Osteocyte (in vitro differentiated cells): ENCODE data around the gene MYO1D. TPM values are rescaled to one million over a fixed set of nuclear protein-coding genes. Genes with fewer than 3 reads are reported as not detected.

Experiments used
- DNase-seq: peaks from one replicate; pipeline ENCODE4 v3.0.0; 2021; ENCODE audit warnings: mixed read lengths; ENCODE audit not compliant: unreplicated experiment; ENCODE audit errors: extremely low spot score
- H3K27ac Mint-ChIP-seq: one replicate; pipeline ENCODE4 v1.8.0; 2021; ENCODE audit warnings: mild to moderate bottlenecking, mixed read lengths; ENCODE audit not compliant: unreplicated experiment
- H3K27me3 Mint-ChIP-seq: one replicate; pipeline ENCODE4 v1.8.0; 2021; ENCODE audit warnings: mixed read lengths; ENCODE audit not compliant: unreplicated experiment
- H3K36me3 Mint-ChIP-seq: one replicate; pipeline ENCODE4 v1.8.0; 2021; ENCODE audit warnings: mixed read lengths; ENCODE audit not compliant: unreplicated experiment
- H3K4me1 Mint-ChIP-seq: one replicate; pipeline ENCODE4 v1.8.0; 2021; ENCODE audit warnings: mixed read lengths; ENCODE audit not compliant: unreplicated experiment
- H3K4me3 Mint-ChIP-seq: one replicate; pipeline ENCODE4 v1.8.0; 2021; ENCODE audit warnings: mild to moderate bottlenecking, moderate library complexity, mixed read lengths; ENCODE audit not compliant: unreplicated experiment
- H3K9me3 Mint-ChIP-seq: one replicate; pipeline ENCODE4 v1.8.0; 2021; ENCODE audit warnings: mixed read lengths; ENCODE audit not compliant: unreplicated experiment
- CTCF ChIP-seq: fragments of 200-600 bp; sonication (generic); IDR thresholded peaks from 2 replicates; pipeline ENCODE4 v1.5.0; 2021; ENCODE audit warnings: antibody characterized with exemption, mild to moderate bottlenecking, moderate library complexity
- total RNA-seq: library from RNA; stranded (reverse); gene quantifications from 2 replicates; pipeline ENCODE4 v1.2.1, GENCODE V29; 2021

MYO1D gene
- total RNA-seq, 1 donor from 2014 or later, result 19.1 TPM

DNA sequence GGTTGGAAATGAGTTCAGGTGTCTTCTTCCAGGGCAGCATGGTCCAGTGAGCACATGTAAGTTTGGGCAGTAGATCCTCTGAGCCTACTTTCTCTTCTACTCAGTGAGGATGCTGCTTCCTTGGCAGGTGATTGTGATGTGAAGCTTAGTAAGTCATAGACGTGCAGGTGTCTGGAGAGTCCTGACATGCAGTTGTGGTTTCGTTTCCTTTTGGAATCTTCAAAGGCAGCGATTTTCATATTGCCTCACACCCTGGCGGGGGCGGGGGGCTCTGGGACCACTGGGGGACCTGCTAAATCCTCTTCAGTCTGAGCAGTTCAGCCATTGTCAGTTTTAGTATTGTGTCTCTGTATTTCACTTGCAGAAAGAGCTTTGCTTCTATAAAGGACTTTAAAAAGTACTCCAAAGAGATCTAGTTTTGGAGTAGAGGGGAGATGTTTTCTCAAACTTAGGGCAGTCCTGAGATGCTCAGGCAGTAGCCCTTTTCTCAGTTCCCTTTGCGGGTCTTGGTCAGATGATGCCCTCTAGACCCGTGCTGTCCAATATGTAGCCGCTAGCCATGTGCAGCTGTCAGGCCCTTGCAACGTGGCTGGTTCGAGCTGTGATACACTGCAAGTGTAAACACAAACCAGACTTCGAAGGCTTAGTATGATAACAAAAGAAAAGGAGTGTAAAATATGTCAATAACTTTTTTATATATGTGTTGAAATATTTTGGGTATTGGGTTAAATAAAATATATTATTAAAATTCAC is 394.2 kb downstream of the MYO1D start:
- Mint-ChIP-seq H3K4me3 (no peak overlapping the region), H3K27ac (no peak overlapping the region), H3K27me3 (no peaks in the 10 kb centered on the region), H3K4me1 (peaks cover 21% of the 10 kb centered on the region), H3K9me3 (no peaks in the 10 kb centered on the region), H3K36me3 (peaks cover 38% of the 10 kb centered on the region)
- DNase-seq, result peak; percentile 59
- TF ChIP-seq CTCF, result no peak

DNA sequence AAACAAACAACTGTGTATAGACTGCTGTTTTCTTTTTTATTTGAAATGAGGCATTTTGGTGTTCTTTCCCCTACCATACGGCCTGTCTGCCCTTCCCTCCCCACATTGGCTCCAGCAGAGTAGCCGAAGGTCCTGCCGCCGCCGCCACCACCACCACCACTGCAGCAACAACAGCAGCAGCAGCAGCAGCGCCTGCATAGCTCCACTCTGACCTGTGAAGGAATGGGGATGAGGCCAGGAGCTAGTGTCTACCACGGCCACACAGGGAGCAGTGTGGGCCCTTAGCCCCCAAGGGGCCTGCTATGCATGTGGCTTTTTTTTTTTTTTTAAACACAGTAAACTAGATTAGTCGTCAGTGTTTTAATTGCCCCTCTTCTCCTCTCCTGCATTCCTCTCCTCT is 395.7 kb downstream of the MYO1D start:
- DNase-seq, result no peak
- Mint-ChIP-seq H3K4me1 (peaks cover 18% of the 10 kb centered on the region), H3K9me3 (no peaks in the 10 kb centered on the region), H3K27ac (no peak overlapping the region), H3K27me3 (no peaks in the 10 kb centered on the region), H3K4me3 (no peak overlapping the region), H3K36me3 (peaks cover 49% of the 10 kb centered on the region)
- TF ChIP-seq CTCF, result no peak

- no peak for TF ChIP-seq CTCF
- no peak overlapping the region for H3K4me3 Mint-ChIP-seq
- H3K36me3 Mint-ChIP-seq, result peaks cover 63% of the 10 kb centered on the region
- no peak overlapping the region for H3K27ac Mint-ChIP-seq
- H3K4me1 Mint-ChIP-seq, result peaks cover 12% of the 10 kb centered on the region
- no peaks in the 10 kb centered on the region for H3K9me3 Mint-ChIP-seq
- H3K27me3 Mint-ChIP-seq, result no peaks in the 10 kb centered on the region
- DNase-seq, result peak; percentile 32
Measured at GRCh38 chr17:32479074-32479617, 397.8 kb downstream of the MYO1D start.

- no peaks in the 10 kb centered on the region for H3K4me1 Mint-ChIP-seq
- no peaks in the 10 kb centered on the region for H3K9me3 Mint-ChIP-seq
- TF ChIP-seq CTCF, result no peak
- H3K36me3 Mint-ChIP-seq, result peaks cover 71% of the 10 kb centered on the region
- no peaks in the 10 kb centered on the region for H3K27me3 Mint-ChIP-seq
- no peak overlapping the region for H3K4me3 Mint-ChIP-seq
- peak; percentile 62 for DNase-seq
- H3K27ac Mint-ChIP-seq, result no peak overlapping the region
Measured at GRCh38 chr17:32477220-32477619, 399.7 kb downstream of the MYO1D start.

GRCh38 chr17:32475258-32475657 is 401.7 kb downstream of the MYO1D start:
- Mint-ChIP-seq H3K27me3 (no peaks in the 10 kb centered on the region), H3K4me1 (no peaks in the 10 kb centered on the region), H3K9me3 (no peaks in the 10 kb centered on the region), H3K4me3 (no peak overlapping the region), H3K36me3 (peaks cover 65% of the 10 kb centered on the region), H3K27ac (no peak overlapping the region)
- TF ChIP-seq CTCF, result no peak
- no peak for DNase-seq
